CD14-positive monocyte (primary cell): Measurements from ENCODE around the gene FAM168A. TPM values are rescaled to one million over a fixed set of nuclear protein-coding genes. Genes with fewer than 3 reads are reported as not detected.

ENCODE experiments used
- DNase-seq, 3 donors: peaks; one replicate each; pipeline ENCODE4 v3.0.0-alpha.2; 2011 to 2022
- H2AFZ ChIP-seq: 2 replicates; pipeline ENCODE4 v1.6.0; 2012; ENCODE audit warnings: mild to moderate bottlenecking, low read depth, low read length, inconsistent platforms; ENCODE audit not compliant: insufficient read depth, poor library complexity, severe bottlenecking
- H3K27ac ChIP-seq, 2 donors: 1 replicate in 1 of 2; 2 replicates in 1 of 2; pipeline ENCODE4 v1.5.1; 2012 to 2013; ENCODE audit warnings: low read length in 2 of 2, control low read depth in 1 of 2, inconsistent platforms in 1 of 2, low read depth in 1 of 2, mild to moderate bottlenecking in 1 of 2
- H3K27me3 ChIP-seq, 2 donors: one replicate each; pipeline versions ENCODE4 v1.6.0 to v1.6.1; 2011 to 2013; ENCODE audit warnings: low read length in 2 of 2; ENCODE audit not compliant: control insufficient read depth in 2 of 2, insufficient read depth in 2 of 2
- H3K36me3 ChIP-seq, 2 donors: replicated peaks in 1 of 2; 1 replicate in 1 of 2; 2 replicates in 1 of 2; pipeline versions ENCODE4 v1.5.1 to v1.6.1; 2012 to 2013; ENCODE audit warnings: low read length in 2 of 2, control low read depth in 1 of 2, inconsistent platforms in 1 of 2, mild to moderate bottlenecking in 1 of 2; ENCODE audit not compliant: insufficient read depth in 2 of 2, control insufficient read depth in 1 of 2
- H3K4me1 ChIP-seq, 2 donors: 1 replicate in 1 of 2; 2 replicates in 1 of 2; pipeline versions ENCODE4 v1.5.1 to v1.6.1; 2012 to 2013; ENCODE audit warnings: low read length in 2 of 2, control low read depth in 1 of 2, inconsistent platforms in 1 of 2, mild to moderate bottlenecking in 1 of 2, moderate library complexity in 1 of 2; ENCODE audit not compliant: insufficient read depth in 2 of 2, control insufficient read depth in 1 of 2
- H3K4me2 ChIP-seq: replicated peaks from 2 replicates; pipeline ENCODE3; 2012; ENCODE audit warnings: low read length, moderate library complexity, mild to moderate bottlenecking; ENCODE audit not compliant: poor library complexity, severe bottlenecking; ENCODE audit errors: extremely low read depth
- H3K4me3 ChIP-seq, 3 experiments: fragments of 200-600 bp in 1 of 3; sonication (generic) in 1 of 3; replicated peaks in 1 of 3; 1 replicate in 2 of 3; 2 replicates in 1 of 3; pipeline ENCODE4 v1.5.1; 2011 to 2013; ENCODE audit warnings: low read length in 3 of 3, mild to moderate bottlenecking in 3 of 3, control low read depth in 2 of 3, low read depth in 2 of 3, inconsistent platforms in 1 of 3, moderate library complexity in 1 of 3
- H3K79me2 ChIP-seq: 2 replicates; pipeline ENCODE4 v1.6.0; 2012; ENCODE audit warnings: mild to moderate bottlenecking, control low read depth, inconsistent platforms, low read length, moderate library complexity; ENCODE audit not compliant: insufficient read depth
- H3K9ac ChIP-seq: 2 replicates; pipeline ENCODE4 v1.6.0; 2017; ENCODE audit warnings: low read length, mild to moderate bottlenecking; ENCODE audit not compliant: insufficient read depth, poor library complexity, severe bottlenecking
- H3K9me3 ChIP-seq, 2 donors: replicated peaks in 1 of 2; 1 replicate in 1 of 2; 2 replicates in 1 of 2; pipeline versions ENCODE4 v1.5.1 to v1.6.1; 2012 to 2013; ENCODE audit warnings: low read length in 2 of 2, control low read depth in 1 of 2; ENCODE audit not compliant: control insufficient read depth in 1 of 2, insufficient read depth in 1 of 2
- H4K20me1 ChIP-seq: 2 replicates; pipeline ENCODE4 v1.6.0; 2012; ENCODE audit warnings: mild to moderate bottlenecking, low read length, control low read depth, moderate library complexity; ENCODE audit not compliant: insufficient read depth
- H3K27ac Mint-ChIP-seq, 7 donors: one replicate each; pipeline ENCODE4 v1.8.0; 2020; ENCODE audit warnings: mild to moderate bottlenecking in 7 of 7, mixed read lengths in 7 of 7, moderate library complexity in 6 of 7, inconsistent platforms in 2 of 7
- H3K27me3 Mint-ChIP-seq, 3 donors: one replicate each; pipeline ENCODE4 v1.8.0; 2021 to 2022; ENCODE audit warnings: low read depth in 3 of 3, mild to moderate bottlenecking in 3 of 3, mixed read lengths in 3 of 3, moderate library complexity in 3 of 3, inconsistent platforms in 1 of 3
- H3K36me3 Mint-ChIP-seq, 2 donors: one replicate each; pipeline ENCODE4 v1.8.0; 2020; ENCODE audit warnings: mixed read lengths in 2 of 2, inconsistent platforms in 1 of 2, mild to moderate bottlenecking in 1 of 2
- H3K4me1 Mint-ChIP-seq: one replicate; pipeline ENCODE4 v1.8.0; 2020; ENCODE audit warnings: mild to moderate bottlenecking, mixed read lengths
- H3K4me3 Mint-ChIP-seq, 2 donors: one replicate each; pipeline ENCODE4 v1.8.0; 2020; ENCODE audit warnings: mild to moderate bottlenecking in 2 of 2, mixed read lengths in 2 of 2, moderate library complexity in 1 of 2
- H3K9me3 Mint-ChIP-seq, 7 donors: one replicate each; pipeline ENCODE4 v1.8.0; 2020 to 2022; ENCODE audit warnings: mixed read lengths in 7 of 7, mild to moderate bottlenecking in 6 of 7, moderate library complexity in 6 of 7, inconsistent platforms in 2 of 7
- WGBS: methylation state at CpG from one replicate; pipeline ENCODE4 v1.1.5; 2013; ENCODE audit warnings: missing lambda C conversion rate; ENCODE audit not compliant: insufficient coverage; 5-methylcytosine and 5-hydroxymethylcytosine counted together
- intact Hi-C, 2 donors: fragments of 100-400 bp; cut with micrococcal nuclease; formaldehyde crosslinking; loops; one replicate each; pipeline versions ENCODE4 v1.15.0 to v1.15.1; 2023
- polyA plus RNA-seq, 3 donors: library from polyadenylated mRNA; depleted of rRNA in 1 of 3; unstranded in 2 of 3; stranded (reverse) in 1 of 3; fragments of 300-500 nt in 2 of 3; fragments of >200 nt in 1 of 3; fragmentation: Illumina TruSeq in 2 of 3; gene quantifications; 1 replicate in 2 of 3; 2 replicates in 1 of 3; pipeline ENCODE4 v1.2.3, GENCODE V29; 2012 to 2021
- TF ChIP-seq, protein P1 (sequence below): fragments of 200-600 bp; IDR thresholded peaks from one replicate; pipeline ENCODE4 v1.8.0; 2022; ENCODE audit warnings: antibody characterized with exemption, mild to moderate bottlenecking

Gene FAM168A
- polyA plus RNA-seq, 3 donors: 1.4 to 13.3 (median 2.1) TPM

- Mint-ChIP-seq H3K9me3 (no peaks in the 10 kb centered on the region), H3K27me3 (peaks cover 0 to 5% (median 1%) of the 10 kb centered on the region in 3 donors), H3K36me3 (no peaks in the 10 kb centered on the region), H3K4me3 (no peak overlapping the region), H3K27ac (no peak overlapping the region), H3K4me1 (peaks cover 15% of the 10 kb centered on the region)
- intact Hi-C loops: no loop called here
- H3K9me3 ChIP-seq: no peaks in the 10 kb centered on the region
- no peak overlapping the region for H3K9ac ChIP-seq
- H3K79me2 ChIP-seq: no peaks in the 10 kb centered on the region
- H3K4me2 ChIP-seq: no peak overlapping the region
- TF ChIP-seq, protein P1, sequence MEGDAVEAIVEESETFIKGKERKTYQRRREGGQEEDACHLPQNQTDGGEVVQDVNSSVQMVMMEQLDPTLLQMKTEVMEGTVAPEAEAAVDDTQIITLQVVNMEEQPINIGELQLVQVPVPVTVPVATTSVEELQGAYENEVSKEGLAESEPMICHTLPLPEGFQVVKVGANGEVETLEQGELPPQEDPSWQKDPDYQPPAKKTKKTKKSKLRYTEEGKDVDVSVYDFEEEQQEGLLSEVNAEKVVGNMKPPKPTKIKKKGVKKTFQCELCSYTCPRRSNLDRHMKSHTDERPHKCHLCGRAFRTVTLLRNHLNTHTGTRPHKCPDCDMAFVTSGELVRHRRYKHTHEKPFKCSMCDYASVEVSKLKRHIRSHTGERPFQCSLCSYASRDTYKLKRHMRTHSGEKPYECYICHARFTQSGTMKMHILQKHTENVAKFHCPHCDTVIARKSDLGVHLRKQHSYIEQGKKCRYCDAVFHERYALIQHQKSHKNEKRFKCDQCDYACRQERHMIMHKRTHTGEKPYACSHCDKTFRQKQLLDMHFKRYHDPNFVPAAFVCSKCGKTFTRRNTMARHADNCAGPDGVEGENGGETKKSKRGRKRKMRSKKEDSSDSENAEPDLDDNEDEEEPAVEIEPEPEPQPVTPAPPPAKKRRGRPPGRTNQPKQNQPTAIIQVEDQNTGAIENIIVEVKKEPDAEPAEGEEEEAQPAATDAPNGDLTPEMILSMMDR: no peak
- 95% methylated on average over 65 of the region's 70 CpGs for WGBS
- peaks cover 13 to 14% of the 10 kb centered on the region in 2 donors for H3K4me1 ChIP-seq
- no peak overlapping the region for H3K4me3 ChIP-seq
- no peaks in the 10 kb centered on the region for H4K20me1 ChIP-seq
- H3K27me3 ChIP-seq: no peaks in the 10 kb centered on the region
- no peak for DNase-seq
- H2AFZ ChIP-seq: no peak overlapping the region
- no peaks in the 10 kb centered on the region for H3K36me3 ChIP-seq
- H3K27ac ChIP-seq: no peak overlapping the region
These were observed 235.7 kb downstream of the FAM168A start for GRCh38 chr11:73361953-73362776.

GRCh38 chr11:73360743-73361369 is 237.1 kb downstream of the FAM168A start:
- no peaks in the 10 kb centered on the region for H3K9me3 Mint-ChIP-seq
- H3K9ac ChIP-seq: no peak overlapping the region
- H3K27ac Mint-ChIP-seq: no peak overlapping the region
- no peak overlapping the region for H3K4me2 ChIP-seq
- no peak for DNase-seq
- H3K79me2 ChIP-seq: no peaks in the 10 kb centered on the region
- 96% methylated on average over 4 of the region's 8 CpGs for WGBS
- H3K4me1 Mint-ChIP-seq: peaks cover 2% of the 10 kb centered on the region
- no peaks in the 10 kb centered on the region for H4K20me1 ChIP-seq
- peaks cover 0 to 5% (median 1%) of the 10 kb centered on the region in 3 donors for H3K27me3 Mint-ChIP-seq
- no peaks in the 10 kb centered on the region for H3K36me3 ChIP-seq
- H3K36me3 Mint-ChIP-seq: no peaks in the 10 kb centered on the region
- H3K4me3 ChIP-seq: no peak overlapping the region
- no peaks in the 10 kb centered on the region for H3K9me3 ChIP-seq
- no peak overlapping the region for H3K27ac ChIP-seq
- H2AFZ ChIP-seq: no peak overlapping the region
- no peaks in the 10 kb centered on the region for H3K27me3 ChIP-seq
- H3K4me1 ChIP-seq: peaks cover 1 to 3% of the 10 kb centered on the region in 2 donors
- TF ChIP-seq, protein P1: no peak
- intact Hi-C loops: no loop called here
- no peak overlapping the region for H3K4me3 Mint-ChIP-seq
